Upper lobe of left lung (tissue), 4 donors: ENCODE data around the gene SLC35F3.

Source experiments
- EP300 ChIP-seq, 4 donors: sonication (generic); formaldehyde crosslinking; IDR thresholded peaks; one replicate each; pipeline ENCODE4 v1.5.1; 2017; ENCODE audit warnings: antibody characterized with exemption in 4 of 4, control low read depth in 2 of 4
- TF ChIP-seq, protein P1 (sequence below), 6 experiments: fragments of 450-650 bp in 4 of 6; fragments of 200-600 bp in 2 of 6; sonication (generic) in 2 of 6; IDR thresholded peaks; one replicate each; pipeline ENCODE4 v1.5.1; 2016 to 2019; ENCODE audit warnings: antibody characterized with exemption in 6 of 6

- TF ChIP-seq EP300 (IDR thresholded peaks at IDR 0.05) = no peak
- TF ChIP-seq, protein P1, sequence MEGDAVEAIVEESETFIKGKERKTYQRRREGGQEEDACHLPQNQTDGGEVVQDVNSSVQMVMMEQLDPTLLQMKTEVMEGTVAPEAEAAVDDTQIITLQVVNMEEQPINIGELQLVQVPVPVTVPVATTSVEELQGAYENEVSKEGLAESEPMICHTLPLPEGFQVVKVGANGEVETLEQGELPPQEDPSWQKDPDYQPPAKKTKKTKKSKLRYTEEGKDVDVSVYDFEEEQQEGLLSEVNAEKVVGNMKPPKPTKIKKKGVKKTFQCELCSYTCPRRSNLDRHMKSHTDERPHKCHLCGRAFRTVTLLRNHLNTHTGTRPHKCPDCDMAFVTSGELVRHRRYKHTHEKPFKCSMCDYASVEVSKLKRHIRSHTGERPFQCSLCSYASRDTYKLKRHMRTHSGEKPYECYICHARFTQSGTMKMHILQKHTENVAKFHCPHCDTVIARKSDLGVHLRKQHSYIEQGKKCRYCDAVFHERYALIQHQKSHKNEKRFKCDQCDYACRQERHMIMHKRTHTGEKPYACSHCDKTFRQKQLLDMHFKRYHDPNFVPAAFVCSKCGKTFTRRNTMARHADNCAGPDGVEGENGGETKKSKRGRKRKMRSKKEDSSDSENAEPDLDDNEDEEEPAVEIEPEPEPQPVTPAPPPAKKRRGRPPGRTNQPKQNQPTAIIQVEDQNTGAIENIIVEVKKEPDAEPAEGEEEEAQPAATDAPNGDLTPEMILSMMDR (IDR thresholded peaks at IDR 0.05) = no peak
Measured at GRCh38 chr1:233960386-233960785, 55.9 kb downstream of the SLC35F3 start.
